Gastrocnemius medialis (tissue), 4 donors: ENCODE measurements around the gene CARM1.
"Not testable (repeated sequence)": the region's sequence is repeated elsewhere in the genome, so short reads cannot be mapped to it uniquely, and the experiment has no call there.

Experiments used
- CTCF ChIP-seq, 5 experiments: fragments of 450-650 bp in 3 of 5; fragments of 200-600 bp in 2 of 5; sonication (generic) in 2 of 5; IDR thresholded peaks in 4 of 5; conservative IDR thresholded peaks in 1 of 5; 1 replicate in 4 of 5; 2 replicates in 1 of 5; pipeline ENCODE4 v1.5.1; 2016 to 2019; ENCODE audit warnings: antibody characterized with exemption in 5 of 5, mild to moderate bottlenecking in 3 of 5, moderate library complexity in 3 of 5
- POLR2A ChIP-seq, 2 donors: fragments of 450-650 bp; IDR thresholded peaks; one replicate each; pipeline ENCODE4 v1.6.1; 2017; ENCODE audit warnings: antibody characterized with exemption in 2 of 2, mild to moderate bottlenecking in 2 of 2, moderate library complexity in 2 of 2

GRCh38 chr19:10856899-10857298 lies 14.5 kb upstream of the CARM1 start:
- not testable (repeated sequence) for TF ChIP-seq CTCF (IDR thresholded peaks at IDR 0.05 in 4 of 5, conservative IDR thresholded peaks at IDR 0.05 in 1 of 5); POLR2A (IDR thresholded peaks at IDR 0.05)
